Stimulated activated CD4-positive, alpha-beta T cell treated with anti-CD3 and anti-CD28 coated beads, TNF-alpha, amount 100 ng/mL, for 1 hour (primary cell): ENCODE results near the gene PHF5A.

Experiments used
- DNase-seq, 3 donors: peaks; one replicate each; pipeline ENCODE4 v3.0.0-alpha.2; 2020; ENCODE audit warnings: low read depth in 3 of 3, low spot score in 1 of 3

PHF5A gene

DNA sequence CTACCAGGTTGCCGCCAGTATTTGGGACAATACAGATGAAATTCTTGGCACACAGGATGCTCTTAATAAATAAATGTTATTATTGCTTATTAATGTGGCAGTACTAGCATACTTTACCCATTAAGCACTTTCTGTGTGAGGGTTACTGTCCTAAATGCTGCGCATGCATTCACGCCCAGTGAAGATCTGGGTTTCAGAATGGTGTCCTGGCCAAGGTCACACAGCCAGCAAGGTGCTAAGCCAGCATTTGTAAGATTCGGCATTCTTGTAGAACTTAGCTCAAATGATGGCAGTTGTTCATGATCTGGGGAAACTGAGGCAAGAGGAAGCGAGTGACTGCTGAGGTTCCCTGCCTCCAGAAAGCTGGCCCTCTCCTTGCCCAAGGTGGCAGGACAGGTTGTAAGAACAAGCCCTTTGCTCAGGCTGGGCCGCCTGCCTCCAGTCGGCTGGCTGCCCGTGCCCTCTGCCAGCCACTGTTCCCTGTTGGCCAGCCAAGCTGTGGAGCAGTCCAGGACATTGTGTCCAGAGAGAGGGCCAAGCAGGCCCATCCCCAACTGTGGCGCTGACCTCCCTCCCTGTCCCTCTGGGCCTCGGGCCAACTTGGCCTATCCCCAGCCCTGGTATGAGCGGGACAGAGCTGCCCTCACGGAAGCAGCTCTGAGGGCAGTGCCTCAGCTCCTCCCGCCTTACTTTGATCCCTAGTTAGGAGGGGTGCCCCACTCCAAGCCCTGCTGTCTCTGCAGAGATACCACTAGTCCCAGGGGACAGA, 50.7 kb downstream of the PHF5A start:
- no peak for DNase-seq

GRCh38 chr22:41415554-41415953, 52.9 kb downstream of the PHF5A start:
- DNase-seq = no peak

DNA sequence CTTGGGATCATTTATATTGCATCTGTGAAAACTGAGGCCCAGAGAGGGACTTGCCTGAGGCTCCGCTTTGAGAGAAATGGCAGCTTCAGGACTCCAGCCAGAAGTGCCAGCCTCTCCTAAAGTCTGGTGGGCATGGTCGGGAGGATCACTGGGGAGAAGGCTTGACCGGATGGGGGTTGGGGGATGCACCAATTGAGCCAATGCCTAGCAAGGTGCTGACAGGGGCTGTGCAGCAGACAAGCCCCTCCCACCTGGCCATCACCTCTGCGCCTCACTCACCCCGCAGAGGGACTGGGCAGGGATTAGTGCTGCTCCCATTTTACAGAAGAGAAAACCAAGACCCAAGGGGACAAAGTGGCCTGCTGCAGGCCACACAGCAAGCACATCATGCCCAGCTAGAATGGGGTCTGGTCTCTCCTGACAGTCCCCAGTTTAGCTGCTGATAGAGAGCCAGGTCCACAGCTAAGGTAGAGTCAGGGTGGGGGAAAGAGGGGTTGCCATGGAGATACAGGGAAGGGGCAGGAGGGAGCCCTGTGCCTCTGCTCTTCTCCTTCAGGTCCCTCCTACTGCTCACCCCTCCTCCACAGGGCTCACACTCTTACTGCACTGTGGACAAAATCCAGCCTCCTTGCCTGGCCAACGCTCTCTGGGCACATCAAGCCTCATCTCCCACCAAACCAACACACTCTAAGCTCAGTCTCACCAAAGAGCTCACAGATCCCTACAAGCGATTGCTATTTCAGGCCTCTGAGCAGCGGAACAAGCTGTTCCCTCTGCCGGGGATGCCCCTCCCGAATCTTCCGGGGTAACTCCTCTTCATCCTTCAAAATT, 57.3 kb downstream of the PHF5A start:
- no peak for DNase-seq

GRCh38 chr22:41410311-41410751, 58.2 kb downstream of the PHF5A start:
- DNase-seq = no peak
